COR-L47 (cell line): ENCODE measurements around the gene TMEM219.
"Not testable (repeated sequence)": the region's sequence is repeated elsewhere in the genome, so short reads cannot be mapped to it uniquely, and the experiment has no call there.

Experiments used
- DNase-seq: peaks from one replicate; lab custom pipeline; 2025; lab: John Stamatoyannopoulos, UW

The TMEM219 gene

DNA sequence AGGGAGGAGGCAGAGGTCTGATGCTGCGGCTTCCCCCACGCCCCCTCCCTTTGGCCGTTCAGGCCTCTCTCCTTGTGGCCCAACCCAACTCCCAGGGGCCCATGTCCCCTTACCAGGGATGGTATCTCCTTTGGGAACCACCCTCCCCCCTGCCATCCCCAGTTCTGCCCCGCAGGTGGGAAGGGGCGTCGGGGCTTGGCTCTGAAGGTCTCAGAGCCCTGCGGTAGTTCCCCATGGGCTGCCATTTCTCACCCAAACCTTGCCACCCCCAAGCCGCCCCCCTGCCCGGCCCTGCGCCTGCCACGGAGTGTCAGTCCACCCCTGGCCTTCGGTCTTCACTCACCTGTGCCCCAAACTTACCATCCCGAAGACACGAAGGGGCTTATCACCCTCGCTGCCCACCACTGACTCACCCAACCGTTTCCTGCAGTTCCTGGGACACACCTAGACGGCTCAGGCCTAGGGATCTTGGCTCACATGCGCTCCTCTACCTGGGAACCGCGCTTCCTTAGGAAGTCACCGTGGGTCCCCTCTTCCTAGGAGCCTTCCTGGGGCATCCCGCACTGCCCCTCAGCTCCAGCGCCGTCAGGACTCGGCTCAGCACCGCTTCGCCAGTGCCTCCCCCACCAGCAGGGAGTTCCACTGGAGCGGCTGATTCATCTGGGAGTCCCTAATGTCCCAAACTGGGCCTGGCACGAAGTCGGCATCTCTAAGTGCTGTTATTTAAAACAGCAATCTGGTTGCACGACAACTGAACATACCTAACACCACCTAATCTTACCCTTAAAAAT lies 50.0 kb downstream of the TMEM219 start:
- DNase-seq = no peak

DNA sequence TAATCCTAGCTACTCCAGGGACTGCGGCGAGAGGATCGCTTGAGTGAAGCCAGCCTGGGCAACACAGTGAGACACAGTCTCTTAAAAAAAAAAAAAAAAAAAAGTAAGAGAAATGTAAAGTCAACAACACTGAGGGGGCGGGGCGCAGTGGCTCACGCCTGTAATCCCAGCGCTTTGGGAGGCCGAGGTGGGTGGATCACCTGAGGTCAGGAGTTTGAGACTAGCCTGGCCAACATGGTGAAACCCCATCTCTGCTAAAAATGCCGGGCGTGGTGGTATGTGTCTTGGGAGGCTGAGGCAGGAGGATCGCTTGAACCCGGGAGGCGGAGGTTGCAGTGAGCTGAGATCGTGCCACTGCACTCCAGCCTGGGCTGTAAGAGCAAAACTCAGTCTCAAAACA lies 50.7 kb downstream of the TMEM219 start:
- not testable (repeated sequence) for DNase-seq

DNA sequence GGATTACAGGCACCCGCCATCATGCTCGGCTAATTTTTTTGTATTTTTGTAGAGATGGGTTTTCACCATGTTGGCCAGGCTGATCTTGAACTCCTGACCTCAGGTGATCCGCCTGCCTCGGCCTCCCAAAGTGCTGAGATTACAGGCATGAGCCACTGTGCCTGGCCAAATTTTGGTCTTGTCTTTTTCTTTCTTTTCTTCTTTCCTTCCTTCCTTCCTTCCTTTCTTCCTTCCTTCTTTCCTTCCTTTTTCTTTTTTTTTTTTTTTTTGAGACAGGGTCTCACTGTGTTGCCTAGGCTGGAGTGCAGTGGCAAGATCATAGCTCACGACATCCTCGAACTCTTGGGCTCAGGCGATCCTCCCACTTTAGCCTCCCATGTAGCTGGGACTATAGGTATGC lies 53.6 kb downstream of the TMEM219 start:
- not testable (repeated sequence) for DNase-seq

DNA sequence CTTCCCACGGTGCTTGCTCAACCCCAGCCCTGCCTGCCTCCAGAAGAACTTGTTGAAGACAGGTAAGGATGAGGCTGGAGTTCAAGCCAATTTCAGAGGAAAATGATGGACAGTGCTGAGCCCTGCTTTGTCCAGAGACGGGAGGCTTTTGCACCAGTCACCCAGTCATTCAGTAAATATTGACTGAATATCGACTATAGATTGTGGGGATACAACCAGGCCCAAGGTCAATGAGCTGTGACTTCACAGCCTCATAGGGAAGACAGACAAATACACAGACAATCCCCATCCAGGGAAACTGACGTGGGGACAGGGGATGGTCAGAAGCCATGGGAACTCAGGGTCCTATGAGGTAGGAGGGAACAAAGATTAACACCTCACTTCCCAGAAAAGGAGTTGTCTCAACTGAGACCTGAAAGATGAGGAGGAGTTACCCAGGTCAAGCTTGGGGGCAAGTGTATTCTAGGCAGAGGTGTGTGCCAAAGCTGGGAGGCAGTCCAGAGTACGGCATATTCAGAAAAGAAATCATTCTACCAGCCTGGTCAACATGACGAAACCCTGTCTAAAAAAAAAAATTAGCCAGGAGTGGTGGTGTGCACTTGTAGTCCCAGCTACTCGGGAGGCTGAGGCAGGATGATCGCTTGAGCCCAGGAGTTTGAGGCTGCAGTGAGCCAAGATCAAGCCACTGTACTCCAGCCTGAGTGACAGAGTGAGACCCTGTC lies 54.8 kb downstream of the TMEM219 start:
- no peak for DNase-seq

DNA sequence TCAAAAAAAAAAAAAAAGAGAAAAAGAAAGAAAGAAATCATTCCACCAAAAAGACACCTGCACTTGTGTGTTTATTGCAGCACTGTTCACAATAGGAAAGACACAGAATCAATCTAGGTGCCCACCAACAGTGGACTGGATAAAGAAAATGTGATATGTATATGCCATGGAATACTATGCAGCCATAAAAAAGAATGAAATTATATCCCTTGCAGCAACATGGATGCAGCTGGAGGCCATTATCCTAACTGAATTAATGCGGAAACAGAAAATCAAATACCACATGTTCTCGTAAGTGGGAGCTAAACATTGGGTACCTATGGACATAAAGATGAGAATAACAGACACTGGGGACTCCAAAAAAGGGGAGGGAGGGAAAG lies 55.4 kb downstream of the TMEM219 start:
- DNase-seq = no peak

DNA sequence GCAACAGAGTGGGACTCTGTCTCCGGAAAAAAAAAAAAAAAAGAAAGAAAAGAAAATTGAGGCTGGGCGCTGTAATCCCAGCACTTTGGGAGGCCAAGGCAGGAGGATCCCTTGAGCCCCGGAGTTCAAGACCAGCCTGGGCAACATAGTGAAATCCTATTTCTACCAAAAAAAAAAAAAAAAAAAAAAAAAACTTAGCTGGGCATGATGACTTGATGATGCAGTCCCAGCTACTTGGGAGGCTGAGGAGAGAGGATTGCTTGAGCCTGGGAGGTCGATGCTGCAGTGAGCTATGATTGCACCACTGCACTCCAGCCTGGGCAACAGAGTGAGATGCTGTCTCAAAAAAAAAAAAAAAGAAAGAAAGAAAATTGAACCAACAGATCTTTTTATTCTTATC lies 56.1 kb downstream of the TMEM219 start:
- DNase-seq = not testable (repeated sequence)

DNA sequence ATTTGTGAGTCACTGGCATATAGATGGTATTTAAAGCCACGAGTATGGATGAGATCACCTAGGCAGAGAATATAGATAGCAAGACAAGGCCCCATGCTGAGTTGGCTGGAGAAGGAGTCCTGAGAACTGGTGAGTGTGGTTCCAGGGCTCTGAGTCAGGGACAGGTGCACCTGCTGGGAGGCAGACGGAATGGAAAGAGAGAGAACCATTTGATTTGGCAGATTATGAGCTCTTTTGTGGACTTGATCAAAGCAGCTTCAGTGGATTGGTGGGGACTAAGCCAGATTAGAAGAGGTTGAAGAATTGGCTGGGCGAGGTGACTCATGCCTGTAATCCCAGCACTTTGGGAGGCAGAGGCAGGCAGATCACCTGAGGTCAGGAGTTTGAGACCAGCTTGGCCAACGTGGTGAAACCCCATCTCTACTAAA lies 56.9 kb downstream of the TMEM219 start:
- DNase-seq = no peak
